Medulla oblongata (tissue), 1 donor: ENCODE data around the gene SLC43A3.

Source experiments
- DNase-seq: peaks from one replicate; pipeline ENCODE4 v3.0.0-alpha.2; 2015; ENCODE audit errors: extremely low spot score

The SLC43A3 gene

DNA sequence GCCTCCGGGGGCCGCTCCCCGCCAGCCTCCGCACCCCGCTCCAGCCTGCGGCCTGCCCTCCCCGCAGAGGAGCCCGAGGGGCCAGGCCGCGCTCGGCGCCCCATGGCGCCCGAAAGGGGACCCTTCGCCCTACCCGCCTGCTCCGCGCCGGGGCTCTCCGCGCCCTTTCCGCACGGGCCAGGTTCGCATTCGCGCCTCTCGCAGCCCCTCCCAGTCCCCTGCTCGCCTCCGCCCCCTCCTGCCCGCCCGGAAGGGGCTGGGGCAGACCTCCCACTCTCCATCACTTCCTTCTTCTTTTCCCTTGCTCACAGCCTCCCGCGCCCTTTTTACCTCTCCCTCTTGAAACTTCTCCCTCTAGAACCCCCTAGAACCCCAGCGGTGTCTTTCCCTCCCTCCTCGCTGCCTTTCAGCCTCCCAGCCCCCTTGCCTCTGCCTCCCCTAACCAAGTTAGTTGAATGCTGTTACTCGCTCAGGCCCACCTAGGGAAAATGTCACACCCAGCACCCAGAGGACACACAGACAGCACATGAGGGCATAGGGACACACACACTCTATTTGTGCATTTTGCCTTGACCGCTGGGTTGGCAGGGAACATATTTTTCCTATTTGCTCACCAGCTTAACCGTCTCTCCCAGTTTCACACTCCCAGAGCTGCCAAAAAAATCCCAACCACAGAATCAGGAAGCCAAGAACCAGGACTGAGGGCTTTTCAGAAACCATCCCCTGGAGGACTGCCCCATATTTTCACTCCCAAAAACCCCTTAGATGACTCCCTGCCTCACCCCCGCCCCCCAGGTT lies at the start of gene SLC43A3:
TSS of gene SLC43A3 (minus strand) at position 193 of the 798 bp plus-strand sequence. CDS start 949 bp downstream, outside the sequence.
- peak; percentile 65 for DNase-seq

GRCh38 chr11:57476047-57476756 lies 49.3 kb upstream of the SLC43A3 start:
- DNase-seq: no peak

- DNase-seq: no peak
These were observed 48.7 kb upstream of the SLC43A3 start for GRCh38 chr11:57475671-57476046.

DNA sequence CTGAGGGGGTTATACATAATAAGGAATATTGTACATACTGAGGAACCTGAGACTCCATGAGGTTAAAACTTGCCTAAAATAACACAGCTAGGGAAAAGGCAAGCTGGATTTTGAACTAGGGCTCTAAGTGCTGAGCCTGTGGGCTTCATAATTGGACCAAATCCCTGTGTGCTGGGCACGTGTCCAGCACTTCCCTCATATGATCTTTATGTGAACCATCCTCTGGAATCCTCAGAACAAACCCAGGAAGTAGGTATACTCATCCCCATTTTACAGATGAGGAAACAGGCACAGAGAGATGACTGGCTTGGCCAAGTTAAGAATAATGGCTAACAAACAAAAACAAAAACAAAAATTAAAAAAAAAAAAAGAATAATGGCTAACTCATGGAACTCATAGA lies 48.3 kb upstream of the SLC43A3 start:
- no peak for DNase-seq

DNA sequence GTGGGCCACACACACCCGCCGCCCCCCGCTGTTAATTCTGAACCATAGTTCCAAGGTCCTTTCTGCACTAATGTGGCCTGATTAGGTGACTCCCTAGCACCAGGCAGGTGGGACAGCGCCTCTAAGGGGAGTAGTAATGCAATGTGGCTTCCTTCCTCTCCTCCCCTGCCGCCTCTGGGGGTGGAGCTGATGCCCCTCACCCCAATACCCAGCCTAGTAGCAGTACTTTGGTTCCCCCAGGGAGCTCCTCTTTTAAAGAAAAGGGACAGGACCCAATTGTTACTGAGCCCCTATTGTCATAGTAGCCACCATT lies 47.8 kb upstream of the SLC43A3 start:
- DNase-seq: no peak

GRCh38 chr11:57474017-57474802 lies 47.3 kb upstream of the SLC43A3 start:
- no peak for DNase-seq

DNA sequence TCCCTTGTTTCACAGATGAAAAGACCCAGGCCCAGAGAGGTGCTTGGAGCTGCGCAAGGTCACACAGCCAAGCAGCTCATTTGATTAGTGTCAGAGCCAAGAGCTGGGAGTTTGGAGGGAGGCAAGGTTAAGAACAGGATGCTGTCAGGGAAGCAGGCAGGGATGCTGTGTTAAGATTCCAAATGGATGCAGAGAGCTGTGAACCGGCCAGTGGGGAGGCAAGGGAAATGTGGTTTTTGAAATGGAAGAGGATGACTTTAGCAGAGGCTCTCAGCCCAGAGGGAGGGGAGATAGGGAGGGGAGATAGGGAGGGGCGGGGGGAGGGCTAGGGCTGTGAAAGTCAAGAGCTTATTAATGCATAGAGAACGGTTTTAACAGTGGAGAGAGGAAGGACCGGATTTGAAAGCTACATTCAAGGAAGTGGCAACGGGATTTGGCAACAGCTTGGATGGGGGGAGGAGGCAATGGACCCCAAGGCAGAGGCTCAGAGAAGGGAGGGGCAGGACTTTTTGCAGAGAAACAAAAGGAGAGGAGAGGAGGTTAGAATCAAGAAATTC lies 46.4 kb upstream of the SLC43A3 start:
- DNase-seq: no peak

- no peak for DNase-seq
These were observed 44.6 kb upstream of the SLC43A3 start for GRCh38 chr11:57471496-57471895.

GRCh38 chr11:57469268-57469667 lies 42.3 kb upstream of the SLC43A3 start:
- no peak for DNase-seq

DNA sequence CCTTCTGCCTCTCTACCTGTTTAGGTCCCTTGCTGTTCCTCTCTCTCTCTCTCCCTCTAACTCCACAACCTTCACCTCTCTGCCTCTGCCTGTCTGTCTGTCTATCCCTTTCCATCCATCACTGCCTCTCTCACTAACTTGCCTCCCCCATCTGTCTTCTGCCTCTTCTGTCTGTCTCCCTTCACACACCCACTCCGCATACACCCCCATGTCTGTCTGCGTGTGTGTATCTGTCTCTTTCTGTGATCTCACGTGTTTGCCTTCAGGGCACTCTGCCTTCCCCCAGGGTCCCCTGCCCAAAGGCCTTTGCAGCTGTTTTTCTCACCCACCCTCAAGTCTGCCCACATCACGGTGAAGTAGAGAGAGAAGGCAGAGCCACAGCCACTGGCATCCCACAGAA lies 41.4 kb upstream of the SLC43A3 start:
- no peak for DNase-seq

DNA sequence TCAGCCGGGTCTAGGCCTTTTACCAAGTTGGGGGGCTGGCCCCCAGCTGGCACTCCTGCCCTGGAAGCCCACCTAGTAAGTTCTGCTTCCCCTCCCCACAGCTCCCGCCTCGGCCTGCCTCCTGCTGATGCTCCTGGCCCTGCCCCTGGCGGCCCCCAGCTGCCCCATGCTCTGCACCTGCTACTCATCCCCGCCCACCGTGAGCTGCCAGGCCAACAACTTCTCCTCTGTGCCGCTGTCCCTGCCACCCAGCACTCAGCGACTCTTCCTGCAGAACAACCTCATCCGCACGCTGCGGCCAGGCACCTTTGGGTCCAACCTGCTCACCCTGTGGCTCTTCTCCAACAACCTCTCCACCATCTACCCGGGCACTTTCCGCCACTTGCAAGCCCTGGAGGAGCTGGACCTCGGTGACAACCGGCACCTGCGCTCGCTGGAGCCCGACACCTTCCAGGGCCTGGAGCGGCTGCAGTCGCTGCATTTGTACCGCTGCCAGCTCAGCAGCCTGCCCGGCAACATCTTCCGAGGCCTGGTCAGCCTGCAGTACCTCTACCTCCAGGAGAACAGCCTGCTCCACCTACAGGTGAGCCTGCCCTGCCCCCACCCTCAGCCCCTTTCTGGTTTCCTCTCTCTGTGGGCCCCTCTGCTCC lies 40.7 kb upstream of the SLC43A3 start:
- no peak for DNase-seq

DNA sequence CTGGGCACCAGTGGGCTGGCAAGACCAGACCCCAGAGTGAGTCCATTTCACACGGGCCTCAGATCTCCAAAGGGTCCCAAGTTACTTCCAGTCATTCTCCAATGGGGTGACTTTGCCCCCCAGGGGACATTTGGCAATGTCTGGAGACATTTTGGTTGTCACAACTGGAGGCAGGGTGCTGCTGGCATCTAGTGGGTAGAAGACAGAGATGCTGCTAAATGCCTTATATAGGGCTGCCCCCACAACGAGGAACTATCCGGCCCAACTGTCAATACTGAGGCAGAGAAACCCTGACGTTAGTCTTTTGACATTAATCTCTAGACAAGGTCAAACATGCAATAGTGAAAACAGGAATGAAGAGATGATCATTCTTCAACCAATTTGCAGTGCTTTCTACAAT lies 39.8 kb upstream of the SLC43A3 start:
- DNase-seq: no peak

- DNase-seq: no peak
These were observed 37.7 kb upstream of the SLC43A3 start for GRCh38 chr11:57464539-57465181.

DNA sequence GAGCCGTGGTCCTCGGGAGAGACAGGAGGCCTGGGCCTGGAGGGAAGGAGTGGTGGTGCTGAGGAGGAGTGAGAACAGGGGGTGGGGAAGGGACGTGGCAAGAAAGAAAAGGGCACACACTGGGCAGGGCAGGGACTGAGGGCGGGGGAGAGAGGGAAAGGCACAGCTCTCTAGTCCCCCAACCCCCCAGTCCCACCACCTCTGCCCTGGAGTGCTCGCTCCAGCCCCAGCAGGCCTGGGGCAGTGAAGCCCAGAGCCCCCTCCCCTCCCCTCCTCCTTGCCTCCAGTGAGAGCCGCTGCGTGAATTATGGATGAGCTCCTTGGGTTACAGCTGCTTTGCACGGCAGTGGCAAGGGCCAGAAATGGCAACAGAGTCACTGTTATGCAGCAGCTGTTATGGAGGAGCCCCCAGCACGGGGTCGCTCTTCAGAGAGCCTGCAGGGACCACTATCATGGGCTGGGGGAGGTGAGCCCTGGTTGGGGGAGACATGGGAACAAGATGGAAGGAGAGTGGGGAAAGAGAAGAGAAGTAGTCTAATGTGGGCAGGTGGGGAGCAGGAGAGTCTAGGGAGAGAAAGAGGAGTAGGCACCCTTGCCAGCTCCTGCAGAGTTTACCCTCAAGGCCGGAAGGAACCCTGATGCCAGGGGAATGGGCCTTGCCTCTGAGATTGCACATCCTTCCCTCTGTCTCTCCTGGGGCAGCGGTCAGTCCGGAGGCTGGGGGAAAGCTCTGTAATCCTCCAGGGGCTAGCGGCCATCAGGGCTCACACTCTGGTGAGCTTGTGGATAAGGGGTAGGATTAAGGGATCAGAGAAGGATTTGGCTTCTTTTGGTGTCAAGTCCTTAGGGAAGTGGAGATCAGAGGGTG lies 37.0 kb upstream of the SLC43A3 start:
- no peak for DNase-seq

DNA sequence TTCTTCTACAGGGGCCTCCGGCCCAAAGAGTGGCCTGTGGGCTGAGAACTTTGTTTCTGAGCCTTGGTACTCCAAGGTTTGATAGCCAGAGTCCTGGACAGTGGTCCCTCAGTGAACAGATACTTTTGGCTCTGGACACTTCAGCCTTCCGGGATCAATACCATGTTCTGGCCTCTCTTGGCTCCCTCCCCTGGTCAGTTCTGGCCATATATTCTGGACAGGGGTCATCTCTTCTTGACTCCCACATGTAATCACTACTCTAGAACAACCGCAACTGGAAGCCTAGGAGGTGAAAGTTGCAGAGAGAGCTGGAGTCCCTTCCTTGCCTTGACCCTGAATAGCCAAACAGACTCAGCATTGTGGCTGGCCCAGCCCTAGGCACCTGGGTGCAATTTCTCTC lies 35.7 kb upstream of the SLC43A3 start:
- DNase-seq: no peak

GRCh38 chr11:57461841-57462489 lies 35.0 kb upstream of the SLC43A3 start:
- no peak for DNase-seq

DNA sequence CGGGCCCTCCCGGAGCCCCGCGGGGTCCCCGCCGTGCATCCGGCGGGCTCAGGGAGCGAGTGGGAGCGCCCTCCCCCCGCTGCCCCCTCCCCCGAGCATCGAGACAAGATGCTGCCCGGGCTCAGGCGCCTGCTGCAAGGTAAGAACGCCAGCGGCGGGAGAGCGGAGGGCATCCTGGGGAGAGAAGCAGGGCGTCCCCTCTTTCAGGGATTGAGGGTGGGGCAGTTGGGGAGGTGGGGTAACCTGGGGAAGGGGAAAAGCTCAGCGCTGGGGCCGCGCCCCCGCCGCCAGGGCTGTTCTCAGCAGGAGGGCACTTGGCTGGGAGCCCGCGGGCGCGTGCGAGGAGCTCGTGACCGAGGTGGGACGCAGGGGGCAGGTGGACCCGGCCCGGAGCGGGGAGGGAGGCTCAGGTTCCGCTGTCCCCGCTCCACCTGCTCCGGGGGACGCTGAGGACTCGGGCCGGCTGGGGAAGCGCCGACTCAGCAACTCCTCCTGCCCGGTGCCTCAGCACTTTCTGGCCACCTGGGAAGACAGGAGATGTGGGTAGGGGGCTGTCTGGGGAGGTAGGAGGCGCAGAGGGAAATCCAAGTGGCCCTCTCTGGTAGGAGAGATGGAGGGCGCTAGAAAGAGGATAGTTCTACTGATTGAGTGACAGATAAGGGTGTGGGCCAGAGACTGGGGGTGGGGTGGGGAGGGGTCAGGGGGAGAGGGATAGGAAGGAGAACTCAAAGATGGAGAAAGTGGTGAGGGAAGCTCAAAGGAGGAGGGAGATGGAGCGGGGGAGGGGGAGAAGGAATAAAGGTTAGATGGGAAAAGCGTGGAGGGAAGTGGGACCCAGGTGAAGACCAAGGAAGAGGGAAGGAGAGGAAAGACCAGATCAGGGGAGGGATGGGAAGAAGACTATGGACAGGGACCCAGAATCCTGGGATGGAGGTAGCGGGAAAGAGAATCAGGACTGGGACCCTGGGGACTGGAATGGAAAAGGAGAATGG lies 34.1 kb upstream of the SLC43A3 start:
- no peak for DNase-seq

DNA sequence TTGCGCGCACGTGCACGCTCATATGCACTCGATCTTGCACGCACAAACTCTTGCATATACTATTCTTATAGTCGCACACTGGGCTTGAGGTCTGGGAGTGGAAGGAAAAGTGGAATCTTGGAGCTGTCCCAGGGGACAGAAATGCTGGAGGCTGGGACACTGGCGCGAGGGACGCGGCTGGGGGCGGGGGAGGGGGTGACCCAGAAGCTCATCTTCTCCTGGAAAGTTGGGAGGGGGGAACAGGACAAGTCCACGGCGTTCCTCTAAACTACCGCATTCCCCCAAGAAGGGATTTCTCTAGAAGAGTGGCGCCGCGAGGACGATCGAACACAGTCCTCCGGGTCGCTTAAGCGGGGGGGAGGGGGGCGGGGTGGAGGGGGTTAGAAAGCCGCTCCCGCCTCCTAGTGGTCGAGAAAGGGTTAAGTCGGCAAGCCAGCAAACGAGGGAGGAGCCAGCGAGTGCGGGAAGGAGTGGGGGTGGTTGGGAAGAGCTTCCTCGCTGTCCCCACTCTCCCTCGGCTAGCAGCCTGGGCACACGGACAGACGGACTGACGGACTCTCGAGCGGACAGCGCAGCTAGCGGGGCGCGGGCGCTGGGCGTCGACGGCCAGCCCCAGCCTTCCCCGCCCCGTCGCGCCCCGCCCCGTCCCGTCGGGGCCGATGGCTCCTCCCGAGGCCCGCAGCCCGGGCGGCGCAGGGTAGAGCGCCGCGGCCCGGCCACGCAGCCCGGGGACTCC lies 33.3 kb upstream of the SLC43A3 start, which contains the start of gene RTN4RL2:
TSS of gene RTN4RL2 (plus strand) at position 507 of the 736 bp plus-strand sequence. CDS start 338 bp downstream, outside the sequence.
- DNase-seq: no peak
